Cardiac septum (tissue), 1 donor: ENCODE measurements around the gene ZNF746. TPM values are rescaled to one million over a fixed set of nuclear protein-coding genes. Genes with fewer than 3 reads are reported as not detected.

Source experiments
- DNase-seq: peaks from one replicate; pipeline ENCODE4 v3.0.0-alpha.2; 2020; ENCODE audit warnings: low spot score
- intact Hi-C: fragments of 100-400 bp; cut with DNase I; formaldehyde crosslinking; loops from one replicate; pipeline ENCODE4 v1.14.0; 2022
- long read RNA-seq: library from polyadenylated mRNA; unstranded; transcript quantifications from one replicate; pipeline ENCODE4 v2.0.0, GENCODE V29; 2021
- total RNA-seq: library from RNA; stranded (reverse); fragmentation: NEBNext Ultra II Directional; extraction: Animal tissue kit (Norgen Biotek cat#: 25700); gene quantifications from one replicate; pipeline ENCODE4 v1.2.1, GENCODE V29; 2021
- donor health status: DM: no; HTN: no; CAD: no.

The ZNF746 gene
- total RNA-seq, result 9.2 TPM
- long read RNA-seq, partial matches to known transcripts, result 3 of 25 reads
- long read RNA-seq, other reads (novel, unspliced or antisense), result 16 of 25 reads

DNA sequence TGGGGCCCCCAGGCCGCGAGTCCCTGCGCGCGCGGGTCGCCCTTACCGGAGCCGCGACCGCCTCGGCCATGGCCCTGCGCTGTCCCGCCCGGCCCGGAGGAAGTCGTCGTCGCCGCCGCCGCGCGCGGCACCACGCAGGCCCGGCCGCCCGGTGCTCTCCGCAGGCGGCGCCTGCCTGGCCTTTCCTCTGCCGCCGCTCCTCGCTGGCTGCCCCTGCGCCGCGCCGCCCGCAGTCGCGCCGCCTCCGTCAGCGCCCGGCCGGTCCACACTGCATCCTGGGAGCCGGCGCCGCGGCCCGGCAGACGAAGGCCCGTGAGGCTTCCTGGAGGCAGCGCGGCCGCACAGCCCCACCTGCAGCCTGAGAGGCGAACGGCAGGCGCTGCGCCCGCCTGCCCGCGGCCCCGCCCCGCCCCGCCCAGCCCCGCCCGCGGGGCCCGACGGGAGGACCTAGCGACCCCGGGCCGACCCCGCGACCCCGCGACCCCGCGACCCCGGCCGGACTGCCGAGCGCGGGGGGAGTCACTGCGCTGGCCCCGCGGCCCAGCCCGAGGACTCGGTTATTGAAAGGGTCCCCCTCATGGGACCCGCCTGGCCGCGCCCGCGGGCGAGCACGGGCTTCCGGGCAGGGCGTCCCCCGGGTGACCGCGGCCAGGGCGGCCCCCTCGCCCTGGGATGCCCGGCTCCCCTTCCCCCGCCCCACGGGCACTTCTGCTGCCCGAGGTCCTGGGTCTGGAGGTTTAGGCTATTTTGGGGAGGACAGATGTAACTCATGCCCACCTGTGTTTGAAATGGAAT is at the start of gene ZNF746:
Gene ZNF746, minus strand, starts transcription at position 343 of the 795 bp plus-strand sequence. Its CDS starts 273 bp downstream, at position 70.
- peak; percentile 91 for DNase-seq
- intact Hi-C loops, result loop anchor here (2.0 to 10.0 kb wide), 2 partner anchors 127 to 233 kb away; partner anchors contain the start of gene ZNF783

GRCh38 chr7:149547126-149547525 is 49.5 kb upstream of the ZNF746 start:
- DNase-seq, result no peak
- intact Hi-C loops, result no loop called here

GRCh38 chr7:149546331-149546730 is 48.7 kb upstream of the ZNF746 start:
- intact Hi-C loops, result no loop called here
- no peak for DNase-seq

DNA sequence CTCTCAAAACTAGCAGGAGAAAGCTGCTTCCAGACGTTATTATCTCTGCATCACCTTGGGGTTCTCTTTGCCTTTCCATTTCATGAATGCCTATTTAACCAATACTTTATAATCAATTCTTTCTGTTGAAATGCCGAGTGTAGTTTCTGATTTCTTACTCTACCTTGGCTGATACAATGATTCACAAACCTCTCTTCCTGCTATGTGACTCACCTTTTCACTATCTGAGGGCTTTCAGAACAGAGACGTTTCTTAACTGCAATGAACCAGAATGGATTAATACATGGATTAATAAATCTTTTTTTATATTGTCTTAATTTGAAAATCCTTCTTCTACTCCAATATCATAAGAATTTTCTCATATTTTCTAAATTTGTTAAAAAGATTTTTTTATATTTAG is 46.4 kb upstream of the ZNF746 start:
- DNase-seq, result no peak
- intact Hi-C loops, result no loop called here

DNA sequence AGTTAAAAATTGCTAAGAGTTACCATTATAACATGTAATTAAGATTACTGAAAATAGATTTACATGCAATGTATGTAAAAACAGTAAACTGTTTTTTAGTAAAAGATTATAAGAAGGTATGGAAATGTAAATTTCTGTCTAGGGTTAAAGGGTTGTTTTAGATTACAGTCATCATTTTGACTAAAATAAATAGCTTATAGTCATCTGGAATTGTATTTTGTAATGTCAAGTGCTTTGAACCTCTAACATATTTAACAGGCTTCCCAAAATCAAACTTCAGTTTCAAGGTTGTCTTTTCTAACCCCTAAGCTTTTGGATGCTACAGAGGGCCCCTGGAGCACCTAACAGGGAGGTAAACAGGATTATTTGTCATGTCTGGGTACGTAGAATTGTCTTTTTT is 35.0 kb upstream of the ZNF746 start:
- DNase-seq, result no peak
- intact Hi-C loops, result no loop called here

DNA sequence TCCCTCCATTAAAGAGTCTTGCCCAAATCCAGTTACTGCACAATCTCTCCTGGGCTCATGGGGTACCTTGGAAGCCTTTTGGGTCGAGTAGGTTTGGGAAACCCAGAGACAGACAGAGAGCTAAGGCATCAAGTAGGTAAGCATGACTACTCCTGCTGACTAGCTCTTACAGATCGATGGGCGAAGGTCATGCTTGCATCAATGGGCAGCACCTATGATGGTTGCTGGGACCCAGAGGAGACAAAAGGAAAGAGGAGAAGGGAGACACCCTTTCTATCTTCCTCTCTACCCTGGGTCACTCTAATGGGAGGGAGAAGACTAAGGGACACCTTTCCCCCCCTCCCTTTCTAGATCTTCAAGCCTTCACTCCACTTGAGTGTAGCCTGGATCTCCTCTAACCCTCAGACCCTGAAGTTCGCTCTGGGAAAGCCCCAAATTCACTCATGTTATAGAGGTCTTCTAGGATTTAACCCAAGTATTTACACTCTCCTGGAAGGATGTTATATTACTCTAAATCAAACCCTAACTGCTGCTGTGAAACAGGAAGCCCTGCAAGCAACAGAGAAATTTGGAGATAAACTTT is 31.6 kb upstream of the ZNF746 start:
- intact Hi-C loops, result no loop called here

DNA sequence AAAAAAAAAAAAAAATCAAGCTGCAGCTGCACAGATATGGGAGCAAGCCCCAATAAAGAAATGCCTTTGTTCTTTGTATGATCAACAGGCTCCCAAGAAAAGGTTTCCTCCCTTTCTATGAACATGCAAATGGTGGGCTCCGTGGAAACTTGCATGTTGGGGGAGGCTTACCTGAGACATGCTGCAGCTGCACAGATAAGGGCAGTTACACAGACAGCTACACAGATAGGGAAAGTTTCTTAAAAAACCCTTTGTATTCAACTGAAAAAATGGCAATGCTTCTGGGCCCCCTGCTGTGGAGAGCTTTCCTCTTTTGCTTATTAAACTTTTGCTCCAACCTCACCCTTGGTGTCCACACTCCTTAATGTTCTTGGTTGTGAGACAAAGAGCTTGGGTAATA is 29.8 kb upstream of the ZNF746 start:
- intact Hi-C loops, result no loop called here
- DNase-seq, result no peak

More for the DNA sequence above, 31.6 kb upstream of the ZNF746 start:
- DNase-seq, result no peak

GRCh38 chr7:149525280-149525679 is 27.7 kb upstream of the ZNF746 start:
- DNase-seq, result no peak
- intact Hi-C loops, result no loop called here

DNA sequence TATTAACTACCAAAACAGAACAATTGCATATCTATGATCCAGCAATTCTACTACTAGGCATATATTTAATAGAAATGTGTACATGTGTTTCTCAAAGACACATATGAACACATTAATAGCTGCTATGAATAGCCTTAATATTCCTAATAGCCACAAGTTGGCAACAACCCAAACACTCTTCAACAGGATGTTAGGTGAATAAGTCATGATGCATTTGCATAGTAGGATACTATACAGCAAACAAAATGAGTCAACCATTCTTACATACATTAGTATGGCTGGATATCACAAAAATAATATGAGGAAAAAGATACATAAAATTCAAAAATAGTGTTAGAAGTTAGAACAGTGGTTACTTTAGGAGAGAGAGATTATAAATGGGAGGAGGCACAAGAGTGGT is 26.8 kb upstream of the ZNF746 start:
- intact Hi-C loops, result no loop called here
- DNase-seq, result no peak

DNA sequence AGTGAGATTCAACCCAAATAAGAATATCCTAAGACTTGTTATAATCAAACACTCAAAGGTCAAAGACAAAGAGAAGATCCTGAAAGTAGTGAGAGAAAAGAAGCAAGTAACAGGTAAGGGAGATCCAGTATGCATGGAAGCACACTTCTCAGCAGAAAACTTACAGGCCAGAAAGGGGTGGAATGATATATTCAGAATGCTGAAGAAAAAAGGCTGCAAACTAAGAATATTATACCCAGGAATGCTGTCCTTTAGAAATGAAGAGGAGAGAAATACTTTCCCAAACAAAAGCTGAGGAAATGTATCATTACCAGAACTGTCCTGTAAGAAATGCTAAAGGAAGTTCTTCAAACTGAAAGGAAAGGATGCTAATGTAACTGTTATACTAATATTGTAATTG is 12.6 kb upstream of the ZNF746 start:
- intact Hi-C loops, result no loop called here
- no peak for DNase-seq

- no peak for DNase-seq
- intact Hi-C loops, result no loop called here
Measured at GRCh38 chr7:149509774-149510173, 12.2 kb upstream of the ZNF746 start.

- DNase-seq, result no peak
- intact Hi-C loops, result no loop called here
Measured at GRCh38 chr7:149505551-149505950, 7.9 kb upstream of the ZNF746 start.

DNA sequence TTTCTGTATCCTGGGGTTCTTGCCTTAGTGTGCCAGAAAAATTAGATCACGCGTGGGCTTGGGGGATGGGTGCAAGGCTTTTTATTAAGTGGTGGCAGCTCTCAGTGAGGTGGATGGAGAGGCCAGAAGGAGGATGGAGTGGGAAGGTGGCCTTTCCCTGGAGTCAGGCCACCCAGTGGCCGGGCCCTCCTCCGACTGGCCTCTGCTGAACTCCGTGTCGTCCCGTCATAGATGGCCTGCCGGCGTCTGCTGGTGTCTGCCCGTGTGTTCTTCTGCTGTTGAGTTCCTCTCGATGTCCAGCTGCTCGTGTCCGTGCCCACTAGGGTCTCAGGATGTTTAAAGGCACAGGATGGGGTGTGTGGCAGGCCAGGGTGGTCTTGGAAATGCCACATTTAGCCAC is 4.0 kb upstream of the ZNF746 start:
- DNase-seq, result no peak
- intact Hi-C loops, result no loop called here

GRCh38 chr7:149500910-149501309 is 3.3 kb upstream of the ZNF746 start:
- DNase-seq, result no peak
- intact Hi-C loops, result no loop called here

GRCh38 chr7:149500201-149500600 is 2.6 kb upstream of the ZNF746 start:
- intact Hi-C loops, result no loop called here

DNA sequence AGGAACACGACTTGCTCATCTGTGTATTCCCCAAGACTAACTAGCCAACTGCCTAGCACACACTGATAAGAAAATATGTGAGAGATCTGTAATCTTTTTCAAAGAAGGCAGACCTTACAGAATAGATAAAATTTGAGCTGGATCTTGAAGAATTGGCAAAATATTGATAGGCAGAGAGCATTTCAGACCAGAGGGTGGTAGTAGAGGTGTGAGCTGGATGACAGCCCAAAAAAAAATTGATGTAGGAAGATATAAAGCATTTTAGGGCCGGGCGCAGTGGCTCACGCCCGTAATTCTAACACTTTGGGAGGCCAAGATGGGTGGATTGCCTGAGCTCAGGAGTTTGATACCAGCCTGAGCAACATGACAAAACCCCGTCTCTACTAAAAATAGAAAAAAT is 1.2 kb upstream of the ZNF746 start:
- intact Hi-C loops, result loop anchor here (10.0 kb wide), 1 partner anchor 234 kb away; the partner anchor contains the start of gene ZNF783
- no peak for DNase-seq

More at GRCh38 chr7:149500201-149500600, 2.6 kb upstream of the ZNF746 start:
- DNase-seq, result no peak

- DNase-seq, result no peak
- intact Hi-C loops, result loop anchor here (2.0 to 10.0 kb wide), 2 partner anchors 128 to 232 kb away; partner anchors contain the start of gene ZNF783
Measured at GRCh38 chr7:149496642-149497391, 792 bp downstream of the ZNF746 start.

GRCh38 chr7:149495785-149496641 is 1.6 kb downstream of the ZNF746 start:
- intact Hi-C loops, result loop anchor here (2.0 to 10.0 kb wide), 2 partner anchors 129 to 231 kb away; partner anchors contain the start of gene ZNF783
- DNase-seq, result no peak

- intact Hi-C loops, result loop anchor here (10.0 kb wide), 1 partner anchor 230 kb away; the partner anchor contains the start of gene ZNF783
Measured at GRCh38 chr7:149494738-149495368, 2.8 kb downstream of the ZNF746 start.

More at GRCh38 chr7:149494738-149495368, 2.8 kb downstream of the ZNF746 start:
- no peak for DNase-seq
